D721Med (cell line): ENCODE data around the gene LMNTD2.
A peak's percentile ranks its signal among the peaks of the same experiment; 100 is the strongest.
"Not testable (repeated sequence)": the region's sequence is repeated elsewhere in the genome, so short reads cannot be mapped to it uniquely, and the experiment has no call there.

ENCODE experiments used
- DNase-seq: peaks from one replicate; pipeline ENCODE4 v3.0.0; 2011; ENCODE audit warnings: low spot score; ENCODE audit not compliant: insufficient read length
- FAIRE-seq: peaks from 2 replicates; lab custom pipeline; 2011; peaks lifted over from hg19 to GRCh38; lab: Jason Lieb, UNC
- CTCF ChIP-seq: IDR thresholded peaks from 2 replicates; pipeline ENCODE4 v1.5.1; 2012; ENCODE audit warnings: mild to moderate bottlenecking, control low read depth; ENCODE audit not compliant: insufficient read depth; ENCODE audit errors: missing control alignments

The LMNTD2 gene

GRCh38 chr11:518463-519202, 41.9 kb downstream of the LMNTD2 start:
- no peak for FAIRE-seq

GRCh38 chr11:516918-517685, 43.4 kb downstream of the LMNTD2 start:
- DNase-seq, FAIRE-seq: not testable (repeated sequence)

More at GRCh38 chr11:518463-519202, 41.9 kb downstream of the LMNTD2 start:
- DNase-seq, result no peak
- TF ChIP-seq CTCF, result peak; percentile 64

GRCh38 chr11:516400-516799, 44.1 kb downstream of the LMNTD2 start:
- no peak for FAIRE-seq

GRCh38 chr11:515131-515530, 45.4 kb downstream of the LMNTD2 start:
- TF ChIP-seq CTCF, result no peak
- DNase-seq, result no peak
- no peak for FAIRE-seq

More at GRCh38 chr11:516400-516799, 44.1 kb downstream of the LMNTD2 start:
- no peak for DNase-seq
- no peak for TF ChIP-seq CTCF

- DNase-seq (no peak), FAIRE-seq (no peak)
- TF ChIP-seq CTCF, result no peak
Observed at GRCh38 chr11:514606-515005, 45.9 kb downstream of the LMNTD2 start.

GRCh38 chr11:512761-513595, 47.6 kb downstream of the LMNTD2 start:
- no peak for TF ChIP-seq CTCF
- no peak for FAIRE-seq

GRCh38 chr11:508956-509355, 51.6 kb downstream of the LMNTD2 start:
- no peak for DNase-seq
- no peak for TF ChIP-seq CTCF
- FAIRE-seq, result no peak

More at GRCh38 chr11:512761-513595, 47.6 kb downstream of the LMNTD2 start:
- no peak for DNase-seq
